GM18526 (cell line): ENCODE results near the gene MEX3A.

Experiments
- POLR2A ChIP-seq: IDR thresholded peaks from 3 replicates; pipeline ENCODE4 v1.6.1; 2011; ENCODE audit not compliant: insufficient read length; ENCODE audit errors: extremely low read depth

Gene MEX3A

GRCh38 chr1:156108664-156109241, 26.5 kb upstream of the MEX3A start:
- TF ChIP-seq POLR2A = no peak

DNA sequence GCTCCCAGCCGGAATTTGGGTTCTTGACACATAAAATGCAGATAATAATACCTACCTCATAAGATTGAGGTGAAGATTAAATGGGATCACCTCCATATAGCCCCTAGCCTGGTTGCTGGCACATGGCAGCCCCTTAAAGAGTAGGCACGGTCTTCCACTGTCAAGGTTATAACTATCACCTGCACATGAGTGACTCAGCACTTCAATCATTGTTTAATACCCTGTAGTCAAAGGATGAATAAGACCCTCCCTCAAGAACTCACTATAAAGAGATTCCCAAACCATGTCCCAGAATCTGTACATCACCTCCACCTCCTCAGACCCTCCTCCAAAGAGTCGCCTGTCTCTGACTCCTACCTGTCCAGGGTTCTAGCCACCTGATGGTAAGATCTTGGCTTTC, 25.8 kb upstream of the MEX3A start:
- no peak for TF ChIP-seq POLR2A

GRCh38 chr1:156106624-156107488, 24.6 kb upstream of the MEX3A start:
- TF ChIP-seq POLR2A = no peak

DNA sequence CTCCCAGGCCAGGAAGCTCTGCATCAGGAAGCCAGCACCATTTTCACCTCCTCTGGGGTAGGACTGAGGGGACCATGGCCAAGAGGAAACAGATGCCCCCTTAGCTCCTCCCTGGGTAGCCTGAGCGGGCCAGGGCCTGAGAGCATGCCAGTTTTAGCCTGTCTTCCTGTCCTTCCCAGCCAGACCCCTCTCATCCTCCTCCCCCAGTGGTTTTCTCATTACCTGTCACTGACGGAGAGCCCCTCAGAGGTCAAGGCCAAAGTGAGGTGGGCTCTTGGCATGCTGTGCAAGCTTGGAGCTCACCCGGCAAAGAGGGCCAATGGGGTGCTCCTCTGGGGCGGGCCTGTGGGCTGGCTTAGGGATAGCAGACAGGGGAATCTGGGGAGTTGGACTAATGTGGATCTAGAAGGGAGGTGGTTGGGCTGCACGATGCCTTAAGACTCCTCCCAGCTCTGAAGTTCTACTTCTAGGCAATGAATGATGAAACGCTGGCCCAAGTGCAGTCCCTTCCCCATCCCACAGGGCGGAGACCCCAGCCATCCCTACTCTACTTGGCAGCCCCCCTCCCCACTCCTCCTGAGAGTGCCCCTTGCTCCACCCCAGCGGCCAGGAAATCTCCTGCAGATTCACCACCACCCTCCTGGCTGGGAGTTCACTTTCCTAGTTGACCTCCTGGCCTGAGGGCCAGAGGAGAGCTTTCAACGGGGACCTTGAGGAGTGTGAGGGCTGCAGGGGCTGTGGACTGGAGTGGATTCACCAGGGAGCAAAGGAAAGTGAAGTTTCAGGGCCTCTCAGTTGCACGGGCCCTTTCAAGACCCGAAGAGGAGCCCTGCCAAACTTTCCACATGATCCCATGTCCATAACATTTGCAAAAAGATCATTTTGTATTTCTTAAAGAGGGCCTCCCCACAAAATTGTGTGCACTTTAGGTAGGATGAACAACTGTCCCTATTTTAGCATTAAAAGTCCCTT, 22.9 kb upstream of the MEX3A start:
- TF ChIP-seq POLR2A = no peak

- TF ChIP-seq POLR2A = no peak
Observed at GRCh38 chr1:156104065-156104810, 22.0 kb upstream of the MEX3A start.

GRCh38 chr1:156103521-156103947, 21.3 kb upstream of the MEX3A start:
- no peak for TF ChIP-seq POLR2A

DNA sequence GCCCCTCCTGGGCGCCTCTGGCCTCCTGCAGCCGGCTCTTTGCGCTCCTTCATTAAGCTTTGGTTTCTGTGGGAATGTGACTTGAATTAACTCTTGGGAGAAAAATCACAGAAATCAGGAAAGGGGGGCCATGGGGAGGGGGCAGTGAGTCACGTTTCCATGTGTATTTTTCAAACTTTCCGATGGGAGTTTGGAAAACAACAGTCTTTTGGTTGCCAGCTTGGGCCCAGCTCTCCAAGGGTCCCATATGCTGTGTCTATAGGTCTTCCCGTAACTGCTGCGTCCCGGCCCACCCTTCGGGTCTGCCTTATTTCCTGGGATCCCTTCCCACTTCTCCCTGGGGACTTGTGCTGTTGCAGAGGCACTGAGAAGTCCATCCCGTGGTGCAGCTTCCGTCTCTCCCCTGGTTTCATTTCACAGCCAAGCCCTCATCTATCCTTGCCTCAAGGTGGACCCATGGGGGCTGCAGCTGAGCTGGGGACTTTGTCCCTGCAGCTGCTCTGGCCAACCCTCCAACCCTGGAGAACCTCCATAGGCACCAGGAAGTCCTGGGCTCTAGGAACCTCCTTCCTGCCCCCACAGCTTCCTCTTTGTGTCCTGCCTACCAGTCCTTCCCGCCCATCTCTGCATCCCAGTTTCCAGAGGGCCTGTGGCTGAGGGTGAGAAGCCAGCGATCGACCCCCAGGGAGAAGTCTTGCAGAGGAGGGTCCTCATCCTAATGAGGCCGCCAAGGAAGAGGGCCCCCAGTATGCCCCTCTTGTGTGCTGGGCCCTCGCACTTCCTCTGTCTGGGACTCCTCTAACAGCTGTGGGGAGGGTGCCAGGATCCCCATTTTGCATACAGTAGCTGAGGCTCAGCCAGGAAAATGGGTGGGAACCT, 20.6 kb upstream of the MEX3A start:
- no peak for TF ChIP-seq POLR2A

GRCh38 chr1:156101880-156102279, 19.6 kb upstream of the MEX3A start:
- no peak for TF ChIP-seq POLR2A

DNA sequence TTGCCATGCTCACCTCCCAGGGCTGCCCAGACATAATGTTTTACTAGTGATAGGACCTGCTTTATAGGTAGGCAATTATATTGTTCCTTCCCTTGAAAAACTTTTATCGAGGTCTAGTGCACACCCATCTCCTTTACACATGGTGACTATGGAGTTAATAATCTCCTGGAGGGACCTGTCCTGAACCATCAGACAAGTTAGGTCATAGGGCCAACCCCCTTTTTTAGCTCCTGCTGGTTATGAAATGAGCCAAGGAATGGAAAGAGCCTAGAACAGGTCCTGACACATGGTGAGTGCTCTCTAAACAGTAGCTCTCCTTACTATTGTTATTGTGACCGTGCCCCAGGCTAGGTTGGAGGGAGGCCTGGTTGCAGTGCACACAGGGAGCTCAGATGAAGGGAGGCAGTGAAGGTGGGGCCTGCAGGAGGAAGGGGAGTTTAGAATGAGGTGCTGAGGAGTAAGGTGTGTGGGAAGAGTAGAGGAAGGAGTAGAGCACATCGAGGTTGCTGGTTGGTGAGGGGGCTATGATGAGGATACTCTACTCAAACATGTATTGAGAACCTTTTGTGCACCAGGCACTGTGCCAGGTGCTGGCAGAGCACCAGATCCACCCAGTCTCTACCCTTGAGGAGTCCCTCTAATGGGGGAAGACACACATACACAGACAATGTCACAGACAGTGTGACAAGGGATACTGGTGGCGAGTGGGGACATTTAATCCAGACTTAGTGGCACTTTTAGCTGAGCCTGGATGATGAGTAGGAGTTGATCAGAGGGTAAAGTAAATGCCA, 18.1 kb upstream of the MEX3A start:
- TF ChIP-seq POLR2A = no peak

GRCh38 chr1:156099282-156099681, 17.0 kb upstream of the MEX3A start:
- TF ChIP-seq POLR2A = no peak

DNA sequence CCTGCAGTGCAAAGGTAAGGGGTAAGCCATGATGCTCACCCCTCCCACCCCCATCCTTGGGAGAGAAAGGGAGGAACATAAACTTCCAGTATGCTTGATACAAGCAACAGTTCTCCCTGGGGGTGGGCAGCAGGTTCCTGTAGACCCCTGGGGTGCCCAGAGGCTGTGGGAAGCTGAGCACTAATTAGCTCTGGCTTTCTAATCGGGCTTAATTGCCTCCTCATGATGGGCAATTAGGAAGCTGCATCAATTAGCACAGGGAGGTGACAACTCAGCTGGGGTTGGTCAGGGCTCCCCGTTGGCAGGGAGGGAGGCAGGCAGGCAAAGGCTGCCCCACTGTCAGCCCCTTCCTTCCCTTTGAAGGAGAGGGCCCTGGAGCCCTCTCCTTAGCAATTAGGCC, 16.5 kb upstream of the MEX3A start:
- TF ChIP-seq POLR2A = no peak

GRCh38 chr1:156097499-156098178, 15.4 kb upstream of the MEX3A start:
- TF ChIP-seq POLR2A = no peak
